H1 (cell line): ENCODE data around the gene ELF4. TPM values are rescaled to one million over a fixed set of nuclear protein-coding genes. Genes with fewer than 3 reads are reported as not detected.

Experiments
- CTCF ChIA-PET: fragments of 300-600 bp; sonication (Branson Sonifier 250); formaldehyde crosslinking; loops from one replicate; lab custom pipeline; 2021; ENCODE audit not compliant: partially characterized antibody; lab: Charles Lee
- POLR2A ChIA-PET: fragments of 300-600 bp; sonication (Branson Sonifier 250); formaldehyde crosslinking; loops from one replicate; lab custom pipeline; 2021; ENCODE audit warnings: inconsistent platforms; ENCODE audit not compliant: partially characterized antibody; lab: Charles Lee
- DNase-seq, 2 experiments: peaks; one replicate each; pipeline versions ENCODE4 v3.0.0 to v3.0.0-alpha.2; 2010 to 2022; ENCODE audit warnings: low spot score in 2 of 2, low read depth in 1 of 2, mixed read lengths in 1 of 2
- FAIRE-seq: peaks from 2 replicates; lab custom pipeline; 2011; peaks lifted over from hg19 to GRCh38; lab: Jason Lieb, UNC
- H2AFZ ChIP-seq: 2 replicates; pipeline ENCODE4 v1.8.1; 2012; ENCODE audit warnings: low read length, inconsistent platforms
- H2AK5ac ChIP-seq: 2 replicates; pipeline ENCODE4 v1.6.1; 2013; ENCODE audit warnings: low read depth, low read length
- H2BK120ac ChIP-seq: replicated peaks from 2 replicates; pipeline ENCODE3; 2013; ENCODE audit warnings: low read depth, low read length, inconsistent platforms
- H2BK12ac ChIP-seq: 2 replicates; pipeline ENCODE4 v1.6.1; 2013; ENCODE audit warnings: low read depth, low read length
- H2BK15ac ChIP-seq: 2 replicates; pipeline ENCODE4 v1.6.1; 2013; ENCODE audit warnings: low read length
- H2BK20ac ChIP-seq: 2 replicates; pipeline ENCODE4 v1.6.1; 2013; ENCODE audit warnings: low read length
- H2BK5ac ChIP-seq: 2 replicates; pipeline ENCODE4 v1.6.1; 2013; ENCODE audit warnings: low read depth, low read length
- H3K14ac ChIP-seq: 2 replicates; pipeline ENCODE4 v1.6.1; 2013; ENCODE audit warnings: inconsistent platforms; ENCODE audit not compliant: insufficient read length
- H3K18ac ChIP-seq: 2 replicates; pipeline ENCODE4 v1.6.1; 2013; ENCODE audit warnings: low read length; ENCODE audit errors: extremely low read depth
- H3K23ac ChIP-seq: 2 replicates; pipeline ENCODE4 v1.6.1; 2013; ENCODE audit warnings: inconsistent platforms; ENCODE audit not compliant: insufficient read length
- H3K23me2 ChIP-seq: 2 replicates; pipeline ENCODE4 v1.6.1; 2013; ENCODE audit warnings: low read depth, low read length
- H3K27ac ChIP-seq: 2 replicates; pipeline ENCODE4 v1.6.1; 2011; ENCODE audit warnings: low read depth, low read length, inconsistent platforms
- H3K27me3 ChIP-seq, 4 experiments: replicated peaks in 1 of 4; 1 replicate in 1 of 4; 2 replicates in 3 of 4; pipeline versions ENCODE4 v1.6.1 to v1.8.1; 2011 to 2013; ENCODE audit warnings: low read length in 3 of 4, mild to moderate bottlenecking in 3 of 4, inconsistent platforms in 2 of 4, mixed read lengths in 2 of 4, moderate library complexity in 1 of 4; ENCODE audit not compliant: control insufficient read depth in 3 of 4, insufficient read depth in 3 of 4; ENCODE audit errors: extremely low read depth in 1 of 4
- H3K36me3 ChIP-seq, 4 experiments: 2 replicates each; pipeline versions ENCODE4 v1.6.1 to v1.8.1; 2011 to 2013; ENCODE audit warnings: mild to moderate bottlenecking in 4 of 4, low read length in 3 of 4, moderate library complexity in 2 of 4, control low read depth in 1 of 4, inconsistent platforms in 1 of 4; ENCODE audit not compliant: insufficient read depth in 4 of 4, control insufficient read depth in 2 of 4
- H3K4ac ChIP-seq: replicated peaks from 2 replicates; pipeline ENCODE3; 2013; ENCODE audit warnings: low read length, low read depth, mixed read lengths, inconsistent platforms; ENCODE audit not compliant: insufficient read length
- H3K4me1 ChIP-seq, 4 experiments: replicated peaks in 1 of 4; 1 replicate in 1 of 4; 2 replicates in 3 of 4; pipeline versions ENCODE4 v1.6.1 to v1.8.1; 2011 to 2013; ENCODE audit warnings: low read length in 3 of 4, inconsistent platforms in 2 of 4, mixed read lengths in 1 of 4; ENCODE audit not compliant: insufficient read depth in 4 of 4, control insufficient read depth in 3 of 4
- H3K4me2 ChIP-seq, 2 experiments: 2 replicates each; pipeline versions ENCODE4 v1.6.1 to v1.8.1; 2011 to 2013; ENCODE audit warnings: low read depth in 2 of 2, low read length in 2 of 2, control low read depth in 1 of 2, inconsistent platforms in 1 of 2, mild to moderate bottlenecking in 1 of 2; ENCODE audit not compliant: insufficient read depth in 1 of 2
- H3K4me3 ChIP-seq, 4 experiments: fragments of 200-600, 300-600 bp in 1 of 4; sonication (generic), shearing (Covaris generic), sonication (Bioruptor Twin) in 1 of 4; 2 replicates each; pipeline versions ENCODE4 v1.5.1 to v1.8.1; 2011 to 2016; ENCODE audit warnings: low read length in 4 of 4, low read depth in 3 of 4, control low read depth in 2 of 4, inconsistent platforms in 2 of 4, mild to moderate bottlenecking in 2 of 4, mixed read lengths in 1 of 4, moderate library complexity in 1 of 4; ENCODE audit not compliant: insufficient read depth in 2 of 4; ENCODE audit errors: extremely low read depth in 1 of 4
- H3K56ac ChIP-seq: replicated peaks from 2 replicates; pipeline ENCODE3; 2013; ENCODE audit warnings: low read depth, mild to moderate bottlenecking, mixed read lengths, low read length, inconsistent platforms; ENCODE audit not compliant: insufficient read length
- H3K79me1 ChIP-seq: 2 replicates; pipeline ENCODE4 v1.6.1; 2013; ENCODE audit warnings: low read depth, low read length, control low read depth
- H3K79me2 ChIP-seq, 2 experiments: 2 replicates each; pipeline versions ENCODE4 v1.6.1 to v1.8.1; 2012 to 2013; ENCODE audit warnings: low read length in 2 of 2, mild to moderate bottlenecking in 2 of 2, inconsistent platforms in 1 of 2; ENCODE audit not compliant: insufficient read depth in 2 of 2, control insufficient read depth in 1 of 2
- H3K9ac ChIP-seq, 4 experiments: replicated peaks in 1 of 4; 1 replicate in 1 of 4; 2 replicates in 3 of 4; pipeline versions ENCODE4 v1.6.1 to v1.8.1; 2011 to 2013; ENCODE audit warnings: low read depth in 3 of 4, low read length in 3 of 4, control low read depth in 2 of 4, mild to moderate bottlenecking in 2 of 4, moderate library complexity in 2 of 4, inconsistent platforms in 1 of 4; ENCODE audit errors: extremely low read depth in 1 of 4
- H3K9me3 ChIP-seq, 2 experiments: 2 replicates each; pipeline versions ENCODE4 v1.6.1 to v1.8.1; 2012 to 2013; ENCODE audit warnings: mild to moderate bottlenecking in 2 of 2, moderate library complexity in 2 of 2, control low read depth in 1 of 2, inconsistent platforms in 1 of 2, low read depth in 1 of 2, low read length in 1 of 2, mixed read lengths in 1 of 2; ENCODE audit not compliant: insufficient read depth in 2 of 2
- H4K20me1 ChIP-seq, 2 experiments: replicated peaks in 1 of 2; 2 replicates each; pipeline versions ENCODE3 to v1.8.1; 2011 to 2013; ENCODE audit warnings: inconsistent platforms in 2 of 2, low read length in 2 of 2, mild to moderate bottlenecking in 1 of 2; ENCODE audit not compliant: insufficient read depth in 2 of 2, control insufficient read depth in 1 of 2
- H4K5ac ChIP-seq: 2 replicates; pipeline ENCODE4 v1.6.1; 2013; ENCODE audit warnings: low read length, low read depth, mixed read lengths, inconsistent platforms; ENCODE audit not compliant: insufficient read length
- H4K8ac ChIP-seq: 2 replicates; pipeline ENCODE4 v1.8.0; 2013; ENCODE audit warnings: mild to moderate bottlenecking, moderate library complexity, low read length, inconsistent platforms; ENCODE audit not compliant: insufficient read depth; ENCODE audit errors: extremely low read depth
- H4K91ac ChIP-seq: replicated peaks from 2 replicates; pipeline ENCODE3; 2013; ENCODE audit warnings: low read length, mixed read lengths, inconsistent platforms; ENCODE audit not compliant: insufficient read length
- BRCA1 ChIP-seq: IDR thresholded peaks from 2 replicates; pipeline ENCODE4 v1.6.1; 2012; ENCODE audit warnings: low read depth, low read length, improper control_type of control experiment
- CBX5 ChIP-seq: fragments of 300-800, 300-1000 bp; sonication (generic); IDR thresholded peaks from 2 replicates; pipeline ENCODE4 v1.7.1; 2016; ENCODE audit warnings: antibody characterized with exemption, low read length, low read depth
- CHD2 ChIP-seq: IDR thresholded peaks from 2 replicates; pipeline ENCODE4 v1.6.1; 2012; ENCODE audit warnings: low read length, improper control_type of control experiment
- EP300 ChIP-seq, 2 experiments: IDR thresholded peaks; 1 replicate in 1 of 2; 2 replicates in 1 of 2; pipeline ENCODE4 v1.6.1; 2011 to 2012; ENCODE audit warnings: low read depth in 2 of 2, low read length in 2 of 2, mild to moderate bottlenecking in 2 of 2, borderline replicate concordance in 1 of 2, inconsistent platforms in 1 of 2, moderate library complexity in 1 of 2
- EZH2 ChIP-seq: fragments of 200-600 bp; sonication (generic); IDR thresholded peaks from 2 replicates; pipeline ENCODE4 v1.7.1; 2012; ENCODE audit warnings: low read depth, mild to moderate bottlenecking, moderate library complexity, low read length, inconsistent platforms; ENCODE audit not compliant: severe bottlenecking
- GABPA ChIP-seq: IDR thresholded peaks from 2 replicates; pipeline ENCODE4 v1.6.1; 2011; ENCODE audit warnings: mild to moderate bottlenecking, low read length, moderate library complexity, borderline replicate concordance; ENCODE audit not compliant: insufficient read depth
- HDAC2 ChIP-seq, 2 experiments: fragments of 300-600 bp in 1 of 2; sonication (generic) in 1 of 2; IDR thresholded peaks; 2 replicates each; pipeline ENCODE4 v1.6.1; 2011 to 2012; ENCODE audit warnings: low read depth in 2 of 2, low read length in 2 of 2, mild to moderate bottlenecking in 2 of 2, moderate library complexity in 2 of 2, borderline replicate concordance in 1 of 2, inconsistent platforms in 1 of 2
- NANOG ChIP-seq: IDR thresholded peaks from 2 replicates; pipeline ENCODE4 v1.6.1; 2011; ENCODE audit warnings: low read length, low read depth, mild to moderate bottlenecking, inconsistent platforms; ENCODE audit not compliant: insufficient read depth, poor library complexity, severe bottlenecking
- RBBP5 ChIP-seq: IDR thresholded peaks from 2 replicates; pipeline ENCODE4 v1.7.1; 2012; ENCODE audit warnings: low read depth, mild to moderate bottlenecking, inconsistent platforms, low read length, moderate library complexity, borderline replicate concordance
- RNF2 ChIP-seq: fragments of 200-900, 300-1000 bp; sonication (generic); IDR thresholded peaks from 2 replicates; pipeline ENCODE4 v1.7.1; 2016; ENCODE audit warnings: borderline replicate concordance, low read depth, mild to moderate bottlenecking, antibody characterized with exemption, low read length; ENCODE audit not compliant: poor library complexity, severe bottlenecking; ENCODE audit errors: missing control alignments
- YY1 ChIP-seq: IDR thresholded peaks from 2 replicates; pipeline ENCODE4 v1.6.1; 2011; ENCODE audit warnings: low read depth, mild to moderate bottlenecking, low read length
- ZNF274 ChIP-seq: IDR thresholded peaks from 2 replicates; pipeline ENCODE4 v1.7.0; 2012; ENCODE audit warnings: low read length, borderline replicate concordance; ENCODE audit errors: extremely low read depth
- WGBS, 2 experiments: shearing (Covaris generic) in 1 of 2; methylation state at CpG; one replicate each; pipeline versions ENCODE4 v1.1.6 to v1.1.7; 2013 to 2015; ENCODE audit warnings: low lambda C conversion rate in 2 of 2, mixed read lengths in 2 of 2, inconsistent platforms in 1 of 2, low coverage in 1 of 2, missing lambda C conversion rate in 1 of 2; ENCODE audit not compliant: insufficient replicate concordance in 2 of 2, insufficient coverage in 1 of 2, insufficient read length in 1 of 2; ENCODE audit errors: extremely low coverage in 1 of 2, missing lambda C conversion rate in 1 of 2; 5-methylcytosine and 5-hydroxymethylcytosine counted together
- polyA plus RNA-seq, 7 experiments: library from polyadenylated mRNA; depleted of rRNA in 3 of 7; stranded (reverse) in 5 of 7; unstranded in 2 of 7; fragments of >200 nt in 5 of 7; fragments of 200-250 nt in 2 of 7; gene quantifications; 1 replicate in 5 of 7; 2 replicates in 1 of 7; 4 replicates in 1 of 7; pipeline versions ENCODE4 v1.2.1 to v1.2.3, GENCODE V29; 2011 to 2013; ENCODE audit warnings: missing spikeins in 2 of 7, mixed read lengths in 2 of 7
- total RNA-seq: library from RNA; stranded (reverse); fragmentation: NEBNext Ultra II Directional; extraction: Animal tissue kit (Norgen Biotek cat#: 25700); gene quantifications from 2 replicates; pipeline ENCODE4 v1.2.1, GENCODE V29; 2021

ELF4 gene
- total and polyA plus RNA-seq, 2 of the 8 experiments (the other 6 are each of a cell fraction or from before 2014, with no cell fraction given): 1.8 to 2.0 TPM

GRCh38 chrX:130066975-130067615 is 43.2 kb downstream of the ELF4 start:
- no peak overlapping the region for H2AK5ac ChIP-seq
- POLR2A ChIA-PET: no interaction called here
- no peaks in the 10 kb centered on the region for H3K9me3 ChIP-seq
- H2AFZ ChIP-seq: no peak overlapping the region
- H3K79me1 ChIP-seq: no peaks in the 10 kb centered on the region
- H2BK5ac ChIP-seq: no peak overlapping the region
- no peak overlapping the region for H3K23ac ChIP-seq
- H3K79me2 ChIP-seq: no peaks in the 10 kb centered on the region
- no peak overlapping the region for H3K9ac ChIP-seq
- H3K27ac ChIP-seq: no peak overlapping the region
- H3K23me2 ChIP-seq: no peaks in the 10 kb centered on the region
- 83% methylated on average over 15 of the region's 15 CpGs; no CpG with 5 or more reads in 1 of the 2 experiments for WGBS, 2 experiments
- H3K4me3 ChIP-seq: no peak overlapping the region
- DNase-seq (no peak), FAIRE-seq (no peak)
- H3K4me1 ChIP-seq: peaks cover 0 to under 1% (median 0%) of the 10 kb centered on the region in 4 experiments; a peak in 1 of 7 replicates
- H3K4me2 ChIP-seq: no peak overlapping the region
- H3K56ac ChIP-seq: no peak overlapping the region
- no peak overlapping the region for H4K5ac ChIP-seq
- H4K8ac ChIP-seq: no peak overlapping the region
- CTCF ChIA-PET: interaction anchor here (0.6 to 4.7 kb wide), 5 partner anchors 13 to 462 kb away, joined by 3 to 23 read pairs (median 5); no protein-coding TSS in a partner anchor
- no peak overlapping the region for H2BK120ac ChIP-seq
- no peaks in the 10 kb centered on the region for H3K27me3 ChIP-seq
- H2BK20ac ChIP-seq: no peak overlapping the region
- H2BK15ac ChIP-seq: no peak overlapping the region
- no peak overlapping the region for H3K14ac ChIP-seq
- H2BK12ac ChIP-seq: no peak overlapping the region
- no peaks in the 10 kb centered on the region for H3K36me3 ChIP-seq
- no peak overlapping the region for H3K18ac ChIP-seq
- no peak overlapping the region for H4K91ac ChIP-seq
- no peaks in the 10 kb centered on the region for H4K20me1 ChIP-seq
- H3K4ac ChIP-seq: no peak overlapping the region
- TF ChIP-seq YY1 (no peak), RNF2 (no peak), EP300 (IDR thresholded peaks at IDR 0.05; ENCODE audit: borderline replicate concordance in 1 of 2, low read depth in 2 of 2, low read length in 2 of 2) (no peak), RBBP5 (no peak), ZNF274 (no peak), CBX5 (no peak), EZH2 (no peak), NANOG (no peak), HDAC2 (IDR thresholded peaks at IDR 0.05; ENCODE audit: borderline replicate concordance in 1 of 2, low read depth in 2 of 2, low read length in 2 of 2) (no peak), GABPA (no peak), BRCA1 (no peak), CHD2 (no peak)
